Measurements from ENCODE around the gene NDUFB4. TPM values are rescaled to one million over a fixed set of nuclear protein-coding genes. Genes with fewer than 3 reads are reported as not detected.
"Not testable (repeated sequence)": the region's sequence is repeated elsewhere in the genome, so short reads cannot be mapped to it uniquely, and the experiment has no call there.

Gene NDUFB4
- total RNA-seq, 1 donor from 2014 or later = 51.9 TPM

DNA sequence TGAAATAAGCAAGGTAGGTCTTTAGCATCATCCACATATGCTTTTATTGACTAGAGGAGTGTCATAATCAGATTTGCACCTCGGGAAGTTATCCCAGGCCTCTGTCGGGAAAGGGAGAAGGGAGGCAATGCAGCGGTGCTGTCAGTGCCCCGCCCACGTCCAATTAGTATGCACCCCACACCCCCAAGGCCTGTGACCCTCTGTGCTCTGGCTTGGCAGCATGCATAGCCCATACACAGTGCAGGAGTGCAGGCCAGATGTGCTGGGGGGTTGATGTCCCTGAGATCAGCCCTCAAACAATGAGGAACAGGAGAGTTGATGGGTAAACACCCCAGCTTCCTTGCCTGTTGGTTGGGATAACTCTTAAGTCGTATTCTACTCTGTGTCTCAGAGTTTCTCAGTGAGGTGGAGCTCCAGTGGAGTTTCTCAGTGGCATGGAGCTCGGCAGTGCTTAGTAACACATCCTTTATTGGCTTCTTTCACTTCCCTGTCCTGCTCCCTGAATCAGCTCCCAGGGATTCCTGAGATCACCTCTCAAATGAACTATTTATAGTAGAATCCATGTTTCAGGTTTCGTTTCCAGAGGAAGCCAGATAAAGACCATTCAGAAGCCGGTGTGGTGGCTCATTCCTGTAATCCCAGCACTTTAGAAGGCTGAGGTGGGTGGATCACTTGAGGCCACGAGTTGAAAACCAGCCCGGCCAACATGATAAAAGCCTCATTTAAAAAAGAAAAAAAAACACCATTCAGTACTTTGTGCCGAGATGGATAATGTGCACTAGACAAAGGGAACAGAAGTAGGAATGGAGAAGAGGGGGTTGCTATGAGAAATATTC lies 26.7 kb upstream of the NDUFB4 start:
- DNase-seq (ENCODE audit: low read depth) = no peak

DNA sequence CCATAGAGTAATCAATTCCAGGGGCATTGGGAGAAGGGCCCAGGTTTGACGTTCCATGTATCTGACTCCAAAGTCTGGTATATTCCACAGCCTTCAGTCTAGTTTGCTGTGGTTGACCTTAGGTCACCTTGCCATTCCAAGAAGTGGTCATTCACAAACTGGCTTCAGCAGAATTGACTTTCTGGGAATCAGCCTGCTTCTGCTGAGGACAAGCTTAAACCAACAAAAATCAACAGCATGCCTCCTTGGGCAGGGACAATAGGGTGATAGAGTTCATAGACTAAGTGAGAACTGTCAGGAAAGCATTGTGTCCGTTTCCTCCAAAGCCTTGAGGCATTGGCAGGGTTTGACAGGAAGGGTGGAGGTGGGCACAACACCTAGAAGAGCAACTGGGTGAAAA lies 24.1 kb upstream of the NDUFB4 start:
- peak; percentile 90 for DNase-seq (ENCODE audit: low read depth)

DNA sequence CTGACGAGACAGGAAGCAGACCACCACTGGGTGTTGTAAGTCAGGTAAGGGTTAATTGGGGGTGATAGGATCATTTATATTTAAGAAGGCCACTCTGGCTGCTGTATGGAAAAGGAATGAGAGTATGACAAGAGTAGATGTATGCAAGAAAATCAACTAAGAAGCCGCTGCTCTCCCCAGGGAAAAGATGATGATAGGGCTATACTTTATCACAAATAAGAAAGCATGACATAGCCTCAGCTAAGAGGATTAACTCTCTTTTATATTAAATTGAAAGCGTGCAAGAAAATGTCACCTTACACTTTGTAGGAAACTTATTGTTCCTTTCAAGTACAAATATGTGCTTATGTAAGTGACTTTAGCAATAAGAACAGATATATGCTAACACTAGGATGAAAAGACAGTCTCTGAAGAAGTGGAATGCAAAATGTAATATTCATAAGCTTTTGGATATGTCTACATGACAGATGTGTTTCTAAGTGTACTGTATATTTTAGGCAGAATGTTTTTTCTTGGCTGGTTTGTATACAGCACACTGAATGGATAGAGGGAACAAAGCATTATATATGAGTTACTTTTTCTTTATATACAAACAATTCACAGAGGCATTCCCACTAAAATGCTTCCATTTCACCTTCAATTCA lies 8.7 kb upstream of the NDUFB4 start:
- no peak for DNase-seq (ENCODE audit: low read depth)

DNA sequence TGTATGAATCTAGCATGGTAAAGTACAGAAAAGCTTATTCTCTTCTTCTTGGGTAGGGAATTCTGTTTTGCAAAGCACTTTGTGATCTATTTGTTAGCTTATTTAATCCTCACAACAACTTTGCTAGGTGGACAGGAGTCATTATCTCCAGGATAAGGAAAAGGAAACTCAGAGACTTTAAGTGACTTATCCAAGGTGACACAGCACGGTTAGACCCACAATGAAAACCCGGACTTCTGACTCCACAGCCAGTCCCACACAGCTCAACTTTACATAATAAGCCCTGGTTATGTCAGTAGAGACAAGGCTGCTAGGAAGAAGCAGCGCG lies 384 bp upstream of the NDUFB4 start:
- no peak for DNase-seq (ENCODE audit: low read depth)

DNA sequence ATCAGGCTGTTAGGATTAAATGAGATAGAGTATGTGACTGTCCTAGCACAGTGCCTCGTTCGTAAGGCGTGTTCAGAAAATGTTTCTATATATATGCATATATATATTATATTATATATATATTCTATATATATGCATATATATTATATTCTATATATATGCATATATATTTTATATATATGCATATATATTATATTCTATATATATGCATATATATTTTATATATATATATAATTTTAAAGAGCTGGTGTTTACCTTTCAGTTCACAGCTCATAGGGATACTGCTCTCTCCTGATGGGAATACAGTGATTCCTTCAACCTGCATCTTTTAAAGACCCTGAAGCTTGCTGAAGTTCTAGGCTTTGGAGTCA lies 702 bp downstream of the NDUFB4 start:
- DNase-seq (ENCODE audit: low read depth) = no peak

DNA sequence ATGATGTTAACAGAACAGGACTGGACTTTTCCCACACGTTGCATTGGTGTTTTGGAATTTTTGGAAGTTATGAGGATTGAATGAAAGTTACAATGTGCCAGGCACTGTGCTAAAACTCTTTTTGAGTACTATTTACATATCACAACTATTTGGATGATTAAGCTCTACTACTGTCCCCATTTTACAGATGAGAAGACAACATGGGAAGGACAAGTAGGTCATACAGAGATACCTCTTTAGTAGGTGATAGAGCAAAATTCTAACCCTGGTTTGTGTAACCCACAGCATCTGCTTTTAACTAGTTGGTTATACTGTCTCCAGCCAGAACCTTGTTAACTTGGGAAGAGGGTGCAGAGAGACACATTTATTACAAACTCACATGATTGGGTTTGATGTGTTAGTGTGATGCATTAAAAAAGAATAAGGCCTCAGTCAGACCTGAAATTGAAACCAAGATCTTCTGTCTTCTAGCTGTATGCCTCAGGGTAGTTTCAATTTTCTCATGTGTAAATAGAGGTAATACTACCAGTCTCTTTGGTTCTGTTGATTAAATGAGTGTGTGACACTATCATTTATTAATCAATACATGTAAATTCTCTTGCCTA lies 1.4 kb downstream of the NDUFB4 start:
- no peak for DNase-seq (ENCODE audit: low read depth)

DNA sequence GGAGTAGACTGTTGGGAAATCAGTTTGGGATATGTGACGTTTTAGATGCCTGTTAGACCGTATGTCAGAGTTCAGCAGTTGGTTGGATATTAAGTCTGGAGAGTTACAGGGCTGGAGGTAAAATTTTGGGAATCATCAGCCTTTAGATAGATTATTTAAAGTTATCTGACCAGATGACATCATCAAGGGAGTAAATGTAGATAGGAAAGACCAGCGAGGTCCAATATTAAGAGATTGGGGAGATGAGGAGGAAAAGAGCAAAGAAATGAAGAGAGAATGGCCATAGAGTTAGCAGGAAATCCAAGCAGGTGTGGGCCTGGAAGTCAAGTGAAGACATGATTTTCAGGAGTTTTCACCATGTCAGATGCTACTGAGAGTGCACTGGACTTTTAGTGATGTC lies 3.1 kb downstream of the NDUFB4 start:
- DNase-seq (ENCODE audit: low read depth) = no peak

DNA sequence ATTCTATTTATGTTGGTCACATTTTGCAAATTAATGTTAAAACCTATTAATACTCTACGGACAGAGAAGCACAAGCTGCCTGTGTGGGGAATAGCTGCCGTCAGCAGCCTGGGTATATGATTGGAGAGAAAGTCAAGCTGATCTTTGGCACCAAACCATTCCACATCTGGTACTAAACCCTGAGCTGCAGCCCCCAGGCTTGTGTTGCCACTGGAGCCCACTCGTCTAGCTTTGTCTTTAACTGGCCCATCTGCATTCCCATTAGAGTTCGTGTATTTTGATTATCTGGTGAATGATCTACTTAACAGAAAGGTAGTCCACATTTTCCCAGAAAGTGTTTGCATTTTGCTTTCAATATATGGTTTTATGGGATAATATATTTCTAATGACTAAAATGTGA lies 5.4 kb downstream of the NDUFB4 start:
- DNase-seq (ENCODE audit: low read depth) = no peak

DNA sequence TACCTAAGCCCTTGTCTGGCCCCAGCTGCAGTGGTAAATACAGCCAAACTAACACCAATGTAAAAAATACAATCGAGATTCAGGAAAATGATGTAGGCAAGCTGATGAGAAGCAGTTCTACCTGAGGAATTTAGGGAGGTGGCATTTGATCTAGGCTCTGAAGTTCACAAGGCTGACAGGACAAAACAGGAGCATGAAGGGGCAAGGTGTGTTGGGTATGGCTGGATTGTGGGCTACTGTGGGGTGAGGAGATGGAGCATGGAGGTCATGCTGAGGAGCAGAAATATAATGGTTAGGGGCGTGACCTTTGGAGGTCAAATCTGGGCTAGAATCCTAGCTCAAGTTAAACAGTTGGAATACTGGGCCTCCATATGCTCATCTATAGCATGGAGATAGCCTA lies 6.5 kb downstream of the NDUFB4 start:
- DNase-seq (ENCODE audit: low read depth) = no peak

DNA sequence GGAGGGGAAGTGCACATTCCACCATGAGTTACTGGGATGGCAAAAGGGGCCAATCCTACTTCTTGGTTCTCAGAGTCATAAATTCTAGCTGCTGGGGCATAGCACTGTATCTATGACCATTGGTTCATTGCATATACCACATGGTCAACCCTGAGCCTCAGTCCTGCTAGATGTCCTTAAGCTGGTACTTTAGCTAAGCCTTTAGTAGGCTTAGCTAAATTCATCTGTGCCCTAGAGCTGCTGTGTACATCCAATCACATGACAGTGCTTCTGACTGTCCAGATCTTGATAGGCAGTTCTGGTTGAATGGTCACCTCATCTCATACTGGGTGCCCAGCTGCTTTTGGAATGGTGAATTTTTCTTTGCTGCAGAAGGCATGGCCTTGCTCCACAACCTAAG lies 8.2 kb downstream of the NDUFB4 start:
- DNase-seq (ENCODE audit: low read depth) = no peak

DNA sequence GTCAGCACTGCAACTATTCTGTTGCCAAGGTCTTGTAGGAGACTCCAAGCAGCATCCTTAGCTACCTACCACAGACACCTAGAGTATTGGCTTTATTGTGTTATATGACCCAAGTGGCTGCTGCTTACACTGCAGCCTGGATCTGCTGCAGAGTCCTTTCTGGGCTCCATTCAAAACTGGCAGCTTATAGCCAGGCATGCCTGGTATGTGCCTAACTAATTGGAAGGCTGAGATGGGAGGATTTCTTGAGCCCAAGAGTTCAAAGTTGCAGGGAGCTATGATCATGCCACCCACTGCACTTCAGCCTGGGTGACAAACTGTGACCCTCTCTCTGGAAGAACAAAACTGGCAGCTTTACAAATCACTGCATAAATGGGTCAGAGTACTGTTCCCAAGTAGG lies 8.6 kb downstream of the NDUFB4 start:
- no peak for DNase-seq (ENCODE audit: low read depth)

DNA sequence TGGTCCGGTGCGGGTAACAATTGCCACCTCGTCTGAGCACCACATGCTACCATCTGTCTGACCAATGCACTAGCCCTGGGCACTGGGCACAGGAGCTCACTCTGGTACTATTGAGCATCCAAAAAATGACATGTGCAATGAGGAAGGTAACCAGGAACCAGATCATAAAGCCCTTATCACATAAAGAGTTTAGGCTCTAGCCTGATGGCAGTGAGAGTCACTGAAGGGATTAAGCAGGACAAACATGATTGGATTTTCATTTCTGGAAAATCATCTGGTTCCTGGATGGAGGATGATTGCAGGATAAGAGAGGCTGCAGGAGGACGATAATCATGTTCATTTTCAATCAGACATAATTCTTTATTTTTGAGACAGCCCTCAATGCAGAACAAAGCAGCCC lies 12.4 kb downstream of the NDUFB4 start:
- DNase-seq (ENCODE audit: low read depth) = no peak

DNA sequence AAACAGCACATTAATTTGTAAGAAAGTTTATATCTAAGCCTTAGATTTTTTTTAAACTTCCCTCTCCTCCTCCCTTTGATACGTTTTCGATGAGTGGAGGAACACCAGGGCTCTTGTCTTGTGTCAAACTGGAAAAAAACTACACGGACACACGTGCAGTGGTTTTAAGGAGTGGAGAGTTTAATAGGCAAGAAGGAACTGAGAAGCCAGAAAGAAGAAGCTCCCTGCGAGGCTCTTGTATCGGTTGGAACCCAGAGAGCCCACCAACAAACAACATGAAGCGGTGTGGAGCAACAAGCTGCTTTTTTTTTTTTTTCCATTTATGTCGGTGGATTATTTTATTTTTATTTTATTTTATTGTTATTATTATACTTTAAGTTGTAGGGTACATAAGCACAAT lies 18.6 kb downstream of the NDUFB4 start:
- DNase-seq (ENCODE audit: low read depth) = no peak

DNA sequence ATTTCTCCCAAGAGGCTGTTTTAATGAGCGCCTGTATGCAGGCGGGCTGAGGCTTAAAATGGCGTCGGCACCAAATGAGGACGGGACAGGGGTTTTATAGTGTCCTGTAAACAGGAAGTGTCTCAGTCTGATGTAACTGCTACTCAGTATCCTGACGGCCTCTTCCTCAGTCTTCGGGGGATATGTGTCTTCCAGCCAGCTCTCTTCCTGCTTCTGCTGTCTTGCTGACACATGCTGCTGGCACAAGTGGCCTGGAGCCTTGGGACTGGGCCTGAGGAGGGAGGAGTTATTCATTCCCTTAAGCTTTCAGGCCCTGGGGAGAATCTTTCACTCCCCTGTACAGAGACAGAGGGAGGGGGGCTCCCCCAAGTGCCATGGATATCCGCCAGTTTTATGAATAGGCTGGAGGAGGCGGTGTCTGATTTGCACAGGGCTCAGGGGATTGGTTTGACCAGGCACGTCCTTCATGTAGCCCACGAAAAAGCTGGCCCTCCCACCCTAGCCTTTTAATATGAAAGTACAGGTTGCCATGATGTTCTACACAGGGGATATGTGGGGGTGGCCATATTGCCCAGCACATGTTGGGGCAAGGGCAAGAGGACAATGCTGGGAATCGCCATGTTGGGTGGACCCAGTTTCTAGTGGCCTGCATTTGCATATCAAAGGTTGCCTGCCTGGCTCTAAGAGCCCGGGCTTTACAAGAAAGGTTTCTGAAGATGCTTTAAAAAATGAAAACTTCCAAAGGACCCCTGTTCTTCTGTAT lies 19.9 kb downstream of the NDUFB4 start:
- no peak for DNase-seq (ENCODE audit: low read depth)

DNA sequence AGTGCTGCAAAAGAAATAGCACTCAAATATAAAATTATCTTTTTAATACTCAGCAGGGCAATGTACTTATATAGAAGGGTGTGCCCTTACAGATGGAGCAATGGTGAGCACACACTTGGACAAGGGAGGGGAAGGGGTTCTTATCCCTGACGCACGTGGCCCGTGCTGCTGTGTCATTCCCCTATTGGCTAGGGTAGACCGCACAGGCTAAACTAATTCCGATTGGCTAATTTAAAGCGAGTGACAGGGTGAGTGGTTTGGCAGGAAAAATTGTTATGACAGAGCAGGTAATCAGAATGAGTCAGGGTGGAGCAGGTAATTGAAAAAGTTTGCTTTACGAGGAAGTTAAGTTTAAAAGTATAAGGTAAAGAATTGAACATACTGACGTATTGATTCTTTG lies 20.6 kb downstream of the NDUFB4 start:
- DNase-seq (ENCODE audit: low read depth) = not testable (repeated sequence)

DNA sequence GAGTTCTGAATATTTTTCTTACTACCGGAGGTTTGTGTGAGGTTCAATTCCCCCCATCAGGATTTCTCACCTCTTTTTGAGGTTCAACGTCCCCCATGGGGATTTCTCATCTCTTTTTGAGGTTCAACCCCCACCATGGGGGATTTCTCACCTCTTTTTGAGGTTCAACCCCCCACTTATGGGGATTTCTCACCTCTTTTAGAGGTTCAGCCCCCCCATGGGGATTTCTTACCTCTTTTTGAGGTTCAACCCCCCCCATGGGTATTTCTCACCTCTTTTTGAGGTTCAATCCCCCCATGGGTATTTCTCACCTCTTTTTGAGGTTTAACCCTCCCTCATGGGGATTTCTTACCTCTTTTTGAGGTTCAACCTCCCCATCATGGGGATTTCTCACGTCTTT lies 26.3 kb downstream of the NDUFB4 start:
- no peak for DNase-seq (ENCODE audit: low read depth)

DNA sequence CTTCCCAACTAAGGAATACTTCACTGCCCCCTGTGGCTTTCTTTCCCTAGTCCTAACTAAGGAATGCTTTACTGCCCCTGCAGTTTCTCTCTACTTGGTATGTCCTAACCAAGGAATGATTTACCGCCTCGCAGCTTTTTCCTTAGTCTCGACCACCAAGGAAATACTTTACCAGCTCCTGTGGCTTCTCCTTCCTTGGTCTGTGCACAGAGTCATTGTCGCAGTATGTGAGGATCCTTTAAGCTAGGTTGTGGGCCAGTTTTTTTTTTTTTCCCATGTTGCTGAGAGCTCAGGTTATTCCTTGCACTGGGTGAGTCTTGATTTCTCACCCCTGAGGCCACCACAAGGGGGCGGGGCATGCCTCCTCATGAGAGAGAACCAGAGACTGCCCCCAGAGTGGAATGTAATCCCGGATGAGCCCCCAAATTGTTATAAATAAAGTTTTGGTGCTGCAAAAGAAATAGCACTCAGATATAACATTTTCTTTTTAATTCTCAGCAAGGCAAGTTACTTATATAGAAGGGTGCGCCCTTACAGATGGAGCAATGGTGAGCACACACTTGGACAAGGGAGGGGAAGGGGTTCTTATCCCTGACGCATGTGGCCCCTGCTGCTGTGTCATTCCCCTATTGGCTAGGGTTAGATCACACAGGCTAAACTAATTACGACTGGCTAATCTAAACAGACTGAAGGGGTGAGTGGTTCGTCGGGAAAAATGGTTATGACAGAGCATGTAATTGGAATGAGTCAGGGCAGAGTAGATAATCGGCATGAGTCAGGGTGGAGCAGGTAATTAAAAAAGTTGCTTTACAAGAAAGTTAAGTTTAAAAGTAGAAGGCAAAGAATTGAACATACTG lies 27.0 kb downstream of the NDUFB4 start:
- no peak for DNase-seq (ENCODE audit: low read depth)

DNA sequence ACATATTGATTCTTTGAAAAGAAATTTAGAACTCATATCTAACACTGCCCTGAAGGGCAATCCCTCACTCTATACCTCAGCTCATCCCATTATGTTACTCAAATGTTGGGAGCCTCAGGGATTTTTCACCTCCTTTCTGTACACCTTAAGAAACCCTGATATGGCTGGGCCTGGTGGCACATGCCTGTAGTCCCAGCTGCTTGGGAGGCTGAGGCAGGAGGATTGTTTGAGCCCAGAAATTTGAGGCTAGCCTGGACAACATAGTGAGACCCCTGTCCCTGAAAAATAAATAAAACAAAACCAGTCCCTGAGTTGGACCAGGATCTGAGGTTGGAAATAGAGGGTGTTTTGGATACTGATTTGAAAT lies 27.6 kb downstream of the NDUFB4 start:
- no peak for DNase-seq (ENCODE audit: low read depth)

DNA sequence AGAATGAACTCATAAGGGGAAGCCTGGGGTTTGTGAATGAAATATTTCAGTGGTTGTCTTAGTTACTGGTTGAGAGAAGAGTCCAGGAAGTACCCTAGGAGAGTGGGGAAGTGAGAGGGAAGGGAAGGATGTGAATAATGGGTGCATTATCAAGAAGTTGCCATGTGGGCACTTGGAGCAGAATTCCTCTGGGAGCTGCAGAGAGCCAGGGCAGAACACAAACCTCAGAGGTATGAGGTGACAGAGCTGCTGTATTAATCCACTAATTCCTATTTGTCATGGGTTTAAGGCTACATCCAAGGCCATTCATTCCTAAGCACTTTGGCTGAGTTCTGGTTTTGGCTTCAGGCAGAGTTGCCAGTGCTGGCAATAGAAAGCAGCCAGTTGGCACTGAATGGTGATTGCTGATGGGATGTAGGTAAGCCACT lies 29.0 kb downstream of the NDUFB4 start:
- no peak for DNase-seq (ENCODE audit: low read depth)

DNA sequence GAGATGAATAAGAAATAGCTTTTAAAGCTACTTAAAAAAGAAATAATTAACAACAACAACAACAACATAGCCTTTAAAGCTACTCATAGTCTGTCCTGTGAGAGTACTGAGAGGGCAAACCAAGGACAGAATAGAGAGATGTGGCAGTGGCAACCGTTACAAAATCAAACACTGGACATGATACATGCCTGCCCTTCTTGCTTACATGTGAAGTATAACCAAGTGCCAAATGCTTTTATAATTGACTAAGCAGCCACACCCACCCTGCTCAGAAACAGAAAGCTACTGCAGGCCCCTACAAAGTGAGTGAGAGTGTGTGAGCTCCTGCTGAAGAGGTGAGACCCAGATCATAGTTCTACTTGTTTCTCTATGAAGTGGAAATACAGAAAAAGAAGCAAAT lies 38.4 kb downstream of the NDUFB4 start:
- DNase-seq (ENCODE audit: low read depth) = no peak

DNA sequence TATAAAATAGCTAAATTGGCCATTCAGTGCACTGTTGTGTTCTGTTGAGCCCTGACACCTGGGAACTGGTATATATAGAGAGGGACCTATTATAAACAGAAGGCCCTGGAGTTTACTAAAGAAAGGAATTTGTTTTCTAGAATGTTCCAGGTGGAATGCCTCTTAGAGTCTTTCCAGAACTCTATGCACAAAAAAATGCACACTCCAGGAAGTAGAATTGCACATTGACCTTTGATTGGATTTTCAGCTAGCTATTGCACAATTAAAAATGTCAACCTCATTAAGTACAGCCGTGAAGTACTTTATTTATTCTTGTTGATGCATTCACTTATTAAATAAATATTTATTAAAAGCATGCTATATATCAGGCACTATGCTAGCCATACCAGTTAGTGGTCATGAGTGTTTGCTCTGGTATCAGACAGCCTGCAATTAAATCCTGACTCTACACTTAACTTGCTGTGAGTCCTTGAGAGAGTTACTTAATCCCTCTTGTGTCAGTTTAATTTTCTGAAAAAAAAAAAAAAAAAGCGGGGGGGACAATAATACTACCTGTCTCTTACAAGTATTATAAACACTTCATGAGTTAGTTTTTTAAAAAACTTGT lies 40.8 kb downstream of the NDUFB4 start:
- DNase-seq (ENCODE audit: low read depth) = peak; percentile 40

Measured in renal cortical epithelial cell (primary cell).